MG63 (cell line): ENCODE measurements around the gene RPL13A. TPM values are rescaled to one million over a fixed set of nuclear protein-coding genes. Genes with fewer than 3 reads are reported as not detected.
"Not testable (repeated sequence)": the region's sequence is repeated elsewhere in the genome, so short reads cannot be mapped to it uniquely, and the experiment has no call there.

Experiments
- DNase-seq: peaks from one replicate; pipeline ENCODE4 v3.0.0-alpha.2; 2020
- H3K27me3 ChIP-seq: fragments of 250-450 bp; sonication (Bioruptor Pico); 2 replicates; pipeline ENCODE4 v1.5.1; 2020; ENCODE audit warnings: mild to moderate bottlenecking, moderate library complexity
- H3K36me3 ChIP-seq: fragments of 250-450 bp; sonication (Bioruptor Pico); 2 replicates; pipeline ENCODE4 v1.5.1; 2020; ENCODE audit warnings: mild to moderate bottlenecking, moderate library complexity
- H3K4me3 ChIP-seq: fragments of 250-450 bp; sonication (Bioruptor Pico); 2 replicates; pipeline ENCODE4 v1.5.1; 2020; ENCODE audit warnings: mild to moderate bottlenecking, moderate library complexity
- H3K9me3 ChIP-seq: fragments of 250-450 bp; sonication (Bioruptor Pico); 2 replicates; pipeline ENCODE4 v1.5.1; 2020; ENCODE audit warnings: mild to moderate bottlenecking, moderate library complexity
- total RNA-seq: library from RNA; depleted of rRNA; stranded (reverse); fragments of >200 nt; shearing (Covaris generic); gene quantifications from 2 replicates; pipeline ENCODE4 v1.2.3, GENCODE V29; 2014; ENCODE audit warnings: low replicate concordance

Gene RPL13A
- total RNA-seq, 1 experiment from 2014 or later, result 3,823 TPM

DNA sequence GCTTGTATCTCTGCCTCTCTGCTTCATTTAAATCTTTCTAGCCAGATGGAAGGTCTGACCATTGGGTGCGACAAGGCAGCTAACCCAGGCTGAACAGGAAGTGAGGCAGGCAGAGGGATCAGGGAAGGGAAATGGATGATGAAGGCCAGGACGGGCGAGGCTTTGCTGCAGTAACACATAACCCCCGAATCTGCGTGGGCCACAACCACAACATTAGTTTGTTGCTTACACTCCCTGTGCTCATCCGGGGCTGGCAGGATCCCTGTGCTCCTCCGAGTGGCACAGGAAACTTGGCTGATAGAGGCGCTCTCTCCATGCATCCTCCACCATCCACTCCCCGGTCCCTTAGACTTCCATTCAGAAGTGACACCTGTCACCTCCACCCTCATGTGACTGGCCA lies 14.5 kb upstream of the RPL13A start:
- Histone ChIP-seq H3K4me3 (no peak overlapping the region), H3K9me3 (no peaks in the 10 kb centered on the region), H3K36me3 (peaks cover 16% of the 10 kb centered on the region), H3K27me3 (no peaks in the 10 kb centered on the region)
- DNase-seq, result no peak

DNA sequence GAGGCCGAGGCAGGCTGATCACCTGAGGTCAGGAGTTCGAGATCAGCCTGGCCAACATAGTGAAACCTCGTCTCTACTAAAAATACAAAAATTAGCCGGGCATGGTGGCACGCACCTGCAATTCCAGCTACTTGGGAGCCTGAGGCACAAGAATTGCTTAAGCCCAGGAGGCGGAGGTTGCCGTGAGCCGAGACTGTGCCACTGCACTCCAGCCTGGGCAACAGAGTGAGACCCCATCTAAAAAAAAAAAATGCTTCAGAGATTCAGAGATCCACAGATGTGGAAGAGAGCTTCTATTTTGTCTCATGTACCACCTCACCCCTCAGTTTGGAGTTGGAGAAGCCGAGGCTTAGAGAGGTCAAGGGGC lies 13.9 kb upstream of the RPL13A start:
- H3K4me3 ChIP-seq, result peak overlapping the region; percentile 73
- not testable (repeated sequence) for H3K27me3 ChIP-seq, DNase-seq, H3K9me3 ChIP-seq
- peaks cover 16% of the 10 kb centered on the region for H3K36me3 ChIP-seq

GRCh38 chr19:49473868-49474541 lies 13.4 kb upstream of the RPL13A start, which contains the start of gene FLT3LG:
TSS of gene FLT3LG (plus strand) at chr19:49474215. CDS start at chr19:49474640, 425 bp downstream.
- Histone ChIP-seq H3K36me3 (peaks cover 12% of the 10 kb centered on the region; the same call in 1 of the 2 replicates), H3K27me3 (no peaks in the 10 kb centered on the region), H3K9me3 (no peaks in the 10 kb centered on the region), H3K4me3 (peak within 1 kb of the TSS; percentile 73)
- peak; percentile 81 for DNase-seq

GRCh38 chr19:49474542-49474924 lies 12.9 kb upstream of the RPL13A start:
- peak overlapping the region; percentile 73 for H3K4me3 ChIP-seq
- no peaks in the 10 kb centered on the region for H3K27me3 ChIP-seq
- no peak for DNase-seq
- peaks cover 10% of the 10 kb centered on the region; the same call in 1 of the 2 replicates for H3K36me3 ChIP-seq
- H3K9me3 ChIP-seq, result no peaks in the 10 kb centered on the region

DNA sequence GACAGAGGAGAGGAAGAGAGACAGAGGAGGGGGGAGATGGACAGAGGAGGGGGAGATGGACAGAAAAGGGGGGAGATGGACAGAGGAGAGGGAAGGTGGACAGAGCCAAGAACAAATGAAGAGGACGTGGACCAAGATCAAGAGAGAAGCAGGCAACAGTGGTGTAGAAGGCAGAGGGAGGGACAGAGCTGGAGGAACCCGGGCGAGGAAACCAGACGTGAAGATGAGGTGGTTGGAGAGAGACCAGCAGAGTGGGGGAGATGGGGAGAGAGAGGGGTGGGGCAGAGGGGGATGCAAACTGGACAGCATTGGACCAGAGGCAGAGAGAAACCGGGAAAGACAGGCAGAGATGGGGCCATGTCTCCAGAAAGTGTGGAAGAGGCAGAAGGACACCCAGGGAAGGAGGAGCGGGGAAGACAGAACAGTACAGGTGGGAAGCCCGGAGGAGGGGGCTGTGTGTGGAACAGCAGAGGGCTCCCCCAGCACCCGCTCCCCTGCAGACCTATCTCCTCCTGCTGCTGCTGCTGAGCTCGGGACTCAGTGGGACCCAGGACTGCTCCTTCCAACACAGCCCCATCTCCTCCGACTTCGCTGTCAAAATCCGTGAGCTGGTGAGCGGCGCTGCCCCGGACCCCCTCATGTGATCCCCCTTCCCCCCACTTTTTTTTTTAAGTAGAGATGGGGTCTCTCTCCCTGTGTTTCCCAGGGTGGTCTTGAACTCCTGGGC lies 12.1 kb upstream of the RPL13A start:
- H3K9me3 ChIP-seq, result no peaks in the 10 kb centered on the region
- H3K4me3 ChIP-seq, result no peak overlapping the region
- no peak for DNase-seq
- 0 out of 2 replicates have a peak, but pooled peaks cover 3% of the 10 kb centered on the region for H3K36me3 ChIP-seq
- H3K27me3 ChIP-seq, result no peaks in the 10 kb centered on the region

- no peaks in the 10 kb centered on the region for H3K27me3 ChIP-seq
- no peak overlapping the region for H3K4me3 ChIP-seq
- no peaks in the 10 kb centered on the region for H3K9me3 ChIP-seq
- no peak for DNase-seq
- no peaks in the 10 kb centered on the region for H3K36me3 ChIP-seq
These were observed 11.2 kb upstream of the RPL13A start for GRCh38 chr19:49475995-49476880.

DNA sequence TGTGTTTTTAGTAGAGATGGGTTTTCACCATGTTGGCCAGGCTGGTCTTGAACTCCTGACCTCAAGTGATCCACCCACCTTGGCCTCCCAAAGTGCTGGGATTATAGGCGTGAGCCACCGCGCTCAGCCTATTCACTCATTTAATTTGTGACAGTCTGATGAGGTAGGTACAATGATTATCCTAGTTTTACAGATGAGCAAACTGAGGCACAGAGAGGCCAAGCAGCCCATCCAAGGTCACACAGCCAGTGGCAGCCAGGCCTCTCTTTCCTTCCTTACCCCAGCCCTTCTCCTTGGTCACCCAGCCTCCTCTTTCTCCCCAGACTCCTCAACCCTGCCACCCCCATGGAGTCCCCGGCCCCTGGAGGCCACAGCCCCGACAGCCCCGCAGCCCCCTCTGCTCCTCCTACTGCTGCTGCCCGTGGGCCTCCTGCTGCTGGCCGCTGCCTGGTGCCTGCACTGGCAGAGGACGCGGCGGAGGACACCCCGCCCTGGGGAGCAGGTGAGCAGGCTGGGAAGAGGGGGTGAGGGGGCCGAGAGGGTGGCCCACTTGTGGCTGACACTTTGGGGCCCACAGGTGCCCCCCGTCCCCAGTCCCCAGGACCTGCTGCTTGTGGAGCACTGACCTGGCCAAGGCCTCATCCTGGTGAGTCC lies 7.3 kb upstream of the RPL13A start:
- no peak overlapping the region for H3K4me3 ChIP-seq
- no peaks in the 10 kb centered on the region for H3K27me3 ChIP-seq
- no peaks in the 10 kb centered on the region; the same call in 1 of the 2 replicates for H3K36me3 ChIP-seq
- no peak for DNase-seq
- H3K9me3 ChIP-seq, result no peaks in the 10 kb centered on the region

- H3K27me3 ChIP-seq, result no peaks in the 10 kb centered on the region
- no peaks in the 10 kb centered on the region for H3K9me3 ChIP-seq
- DNase-seq, result no peak
- no peaks in the 10 kb centered on the region; the same call in 1 of the 2 replicates for H3K36me3 ChIP-seq
- no peak overlapping the region for H3K4me3 ChIP-seq
These were observed 6.3 kb upstream of the RPL13A start for GRCh38 chr19:49481020-49481683.

DNA sequence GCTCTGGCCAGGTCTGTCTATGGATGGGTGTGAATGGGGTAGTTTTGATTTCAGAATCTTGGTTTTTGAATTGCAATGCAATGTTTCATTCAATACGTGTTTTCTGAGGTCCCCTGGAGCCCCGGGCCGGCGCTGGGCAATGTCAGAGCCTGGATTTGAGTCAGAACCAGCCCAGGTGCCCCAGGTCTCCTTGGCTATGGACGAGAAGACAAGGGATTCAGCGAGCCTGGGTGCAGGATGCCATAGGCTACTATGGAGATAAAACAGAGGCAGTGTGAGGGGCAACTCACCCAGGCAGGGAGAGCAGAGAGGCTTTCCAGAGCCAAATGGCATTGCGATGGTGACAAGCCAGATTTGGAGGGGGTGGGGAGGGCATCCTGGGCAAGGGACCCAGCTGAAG lies 1.2 kb upstream of the RPL13A start:
- no peak for DNase-seq
- H3K9me3 ChIP-seq, result peaks cover 9% of the 10 kb centered on the region; the same call in 1 of the 2 replicates
- H3K36me3 ChIP-seq, result peaks cover 38% of the 10 kb centered on the region
- peaks cover 4% of the 10 kb centered on the region; the same call in 1 of the 2 replicates for H3K27me3 ChIP-seq
- H3K4me3 ChIP-seq, result no peak overlapping the region

DNA sequence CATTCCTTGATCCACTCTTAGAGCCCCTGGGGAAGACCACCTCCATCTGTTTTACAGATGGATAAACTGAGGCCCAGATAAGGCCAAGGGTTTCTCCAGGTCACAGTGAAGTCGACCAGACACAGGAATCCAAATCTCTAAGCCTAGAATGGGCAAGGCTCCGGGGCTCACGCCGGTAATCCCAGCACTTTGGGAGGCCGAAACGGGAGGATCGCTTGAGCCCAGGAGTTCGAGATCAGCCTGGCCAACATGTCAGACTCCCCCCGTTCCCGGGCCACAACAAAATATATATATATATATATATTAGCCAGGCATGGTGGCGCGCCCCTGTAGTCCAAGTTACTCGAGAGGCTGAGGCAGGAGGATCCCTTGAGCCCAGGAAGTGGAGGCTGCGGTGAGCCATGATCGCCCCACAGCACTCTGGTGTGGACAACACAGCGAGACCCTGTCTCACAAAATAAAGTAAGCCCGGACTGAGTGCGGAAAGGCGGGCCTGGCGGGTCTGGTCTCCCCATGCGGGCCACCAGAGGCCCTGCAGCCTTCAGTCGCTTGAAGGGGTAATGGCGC lies 615 bp upstream of the RPL13A start:
- DNase-seq, result no peak
- Histone ChIP-seq H3K4me3 (peak overlapping the region; percentile 30), H3K36me3 (peaks cover 44% of the 10 kb centered on the region), H3K27me3 (peaks cover 4% of the 10 kb centered on the region; the same call in 1 of the 2 replicates), H3K9me3 (peaks cover 9% of the 10 kb centered on the region; the same call in 1 of the 2 replicates)

DNA sequence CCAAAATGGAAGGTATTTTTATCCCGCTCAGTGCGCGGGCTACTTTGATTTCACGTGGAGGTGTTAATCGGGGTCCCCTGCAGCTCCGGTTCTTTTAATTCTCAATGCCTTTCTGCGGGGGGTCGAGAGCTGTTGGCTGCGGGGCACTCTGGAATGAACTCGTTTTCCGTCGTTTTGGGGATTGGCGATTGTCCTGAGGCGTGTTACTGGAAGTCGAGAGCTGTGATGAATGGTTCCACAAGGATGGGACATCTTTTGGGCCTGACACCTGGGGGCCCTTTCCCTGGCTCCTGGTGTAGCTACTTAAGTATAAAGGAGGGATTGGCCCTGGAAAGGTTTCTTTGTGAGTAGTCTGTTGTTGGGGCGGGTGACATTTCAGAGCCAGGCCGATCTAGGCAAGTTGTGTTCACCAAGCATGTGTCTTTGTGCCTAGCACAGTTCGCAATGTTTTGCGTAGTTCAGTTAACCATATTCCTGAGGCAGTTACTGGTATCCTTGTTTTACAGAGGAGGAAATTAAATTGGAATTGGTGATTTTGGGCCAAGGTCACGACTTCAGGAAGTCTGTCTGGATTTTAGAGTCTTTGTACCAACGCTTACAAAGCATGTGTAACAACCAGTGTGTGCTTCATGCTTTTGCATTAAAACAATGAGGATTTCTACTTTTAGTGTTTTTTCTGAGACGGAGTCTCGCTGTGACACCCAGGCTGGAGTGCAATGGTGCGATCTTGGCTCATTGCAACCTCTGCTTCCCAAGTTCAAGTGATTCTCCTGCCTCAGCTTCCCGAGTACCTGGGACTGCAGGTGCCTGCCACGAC lies 846 bp downstream of the RPL13A start:
- Histone ChIP-seq H3K4me3 (peak overlapping the region; percentile 99), H3K9me3 (peaks cover 9% of the 10 kb centered on the region), H3K36me3 (peaks cover 58% of the 10 kb centered on the region), H3K27me3 (peaks cover 9% of the 10 kb centered on the region; the same call in 1 of the 2 replicates)
- no peak for DNase-seq

- Histone ChIP-seq H3K27me3 (peaks cover 9% of the 10 kb centered on the region; the same call in 1 of the 2 replicates), H3K9me3 (peaks cover 9% of the 10 kb centered on the region), H3K36me3 (peaks cover 59% of the 10 kb centered on the region), H3K4me3 (peak overlapping the region; percentile 99)
- DNase-seq, result no peak
These were observed 1.6 kb downstream of the RPL13A start for GRCh38 chr19:49488863-49489537.

- peaks cover 59% of the 10 kb centered on the region for H3K36me3 ChIP-seq
- H3K9me3 ChIP-seq, result peaks cover 9% of the 10 kb centered on the region
- H3K27me3 ChIP-seq, result peaks cover 9% of the 10 kb centered on the region; the same call in 1 of the 2 replicates
- peak overlapping the region; percentile 99 for H3K4me3 ChIP-seq
- DNase-seq, result peak; percentile 68
These were observed 2.3 kb downstream of the RPL13A start for GRCh38 chr19:49489601-49490167.
